Measurements from ENCODE around the gene FLOT2. TPM values are rescaled to one million over a fixed set of nuclear protein-coding genes. Genes with fewer than 3 reads are reported as not detected.
"Not testable (repeated sequence)": the region's sequence is repeated elsewhere in the genome, so short reads cannot be mapped to it uniquely, and the experiment has no call there.

The FLOT2 gene
- total and polyA plus RNA-seq, 2 donors (not counting 1 experiment from before 2014, with no cell fraction given) = 196 to 270 TPM

- H3K9me3 ChIP-seq (ENCODE audit: control extremely low read depth in 1 of 3, control insufficient read depth in 2 of 3, insufficient read depth in 1 of 3, low read length in 2 of 3); H3K27ac ChIP-seq (ENCODE audit: low read length in 2 of 2); H3K27me3 Mint-ChIP-seq; DNase-seq; H3K27me3 ChIP-seq (replicated peaks in 1 of 4; ENCODE audit: control extremely low read depth in 1 of 4, control insufficient read depth in 3 of 4, insufficient read depth in 4 of 4, low read length in 3 of 4); H3K27ac Mint-ChIP-seq; H3K4me2 ChIP-seq (replicated peaks; ENCODE audit: low read depth, low read length, poor library complexity, severe bottlenecking); H3K9ac ChIP-seq (ENCODE audit: low read length); H3K4me1 ChIP-seq (ENCODE audit: control insufficient read depth in 2 of 2, insufficient read depth in 2 of 2, low read length in 2 of 2); ATAC-seq (ENCODE audit: low read depth); H3K4me1 Mint-ChIP-seq; H3K4me3 Mint-ChIP-seq; H3K4me3 ChIP-seq (ENCODE audit: control extremely low read depth in 1 of 5, extremely low read depth in 1 of 5, insufficient read depth in 1 of 5, low read depth in 2 of 5, low read length in 4 of 5); intact Hi-C loops (cut with micrococcal nuclease); H3K9me3 Mint-ChIP-seq (ENCODE audit: insufficient read depth); H3K79me2 ChIP-seq (ENCODE audit: control insufficient read depth, insufficient read depth, low read length); H2AFZ ChIP-seq (ENCODE audit: insufficient read depth, low read depth, low read length, poor library complexity, severe bottlenecking): not testable (repeated sequence)
- Histone ChIP-seq H4K20me1 (ENCODE audit: control insufficient read depth, insufficient read depth, low read length, poor library complexity, severe bottlenecking) (peaks cover 26% of the 10 kb centered on the region), H3K36me3 (replicated peaks in 1 of 2; ENCODE audit: control extremely low read depth in 1 of 2, control insufficient read depth in 1 of 2, extremely low read depth in 1 of 2, insufficient read depth in 2 of 2, low read length in 1 of 2) (peaks cover 0 to 44% of the 10 kb centered on the region in 2 experiments)
- POLR2A ChIA-PET = interaction anchor here (0.6 kb wide), 1 partner anchor 16 kb away, joined by 3 read pairs; no protein-coding TSS in a partner anchor
- CTCF ChIA-PET = interaction anchor here (0.6 kb wide), 1 partner anchor 18 kb away, joined by 3 read pairs; no protein-coding TSS in a partner anchor
- WGBS (ENCODE audit: insufficient coverage) = 100% methylated on average over 5 of the region's 6 CpGs
Observed at GRCh38 chr17:28877150-28877711, 20.3 kb downstream of the FLOT2 start.

DNA sequence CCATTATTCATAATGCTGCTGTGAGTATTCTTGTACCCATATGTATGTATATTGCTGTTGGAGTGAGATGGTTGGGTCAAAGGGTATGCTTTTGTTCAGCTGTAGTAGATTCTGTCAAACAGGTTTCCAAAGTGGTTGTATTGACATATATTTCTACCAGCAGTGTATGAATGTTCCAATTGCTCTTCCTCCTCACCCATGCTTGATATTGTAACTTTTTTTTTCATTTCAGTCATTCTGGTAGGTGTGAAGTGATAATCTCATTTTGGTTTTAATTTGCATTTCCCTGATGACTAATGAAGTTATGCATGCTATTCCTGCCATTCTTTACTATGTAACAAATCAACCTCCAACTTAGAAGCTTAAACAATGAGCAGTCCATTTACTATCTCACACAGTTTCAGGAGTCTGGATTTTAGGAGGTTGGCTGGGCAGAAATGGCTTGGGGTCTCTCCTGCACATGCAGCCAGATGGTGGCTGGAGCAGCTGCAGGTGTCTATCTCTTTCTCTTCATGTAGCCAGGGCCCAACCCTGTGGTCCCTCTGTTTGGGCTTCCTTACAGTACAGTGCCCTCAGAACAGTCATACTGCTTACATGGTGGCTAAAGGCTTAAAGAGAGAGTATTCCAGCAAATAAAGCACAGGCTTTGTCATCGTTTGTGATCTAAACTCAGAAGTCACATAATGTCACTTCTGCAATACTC lies 21.5 kb downstream of the FLOT2 start:
- H3K36me3 ChIP-seq (replicated peaks in 1 of 2; ENCODE audit: control extremely low read depth in 1 of 2, control insufficient read depth in 1 of 2, extremely low read depth in 1 of 2, insufficient read depth in 2 of 2, low read length in 1 of 2) = peaks cover 0 to 32% of the 10 kb centered on the region in 2 experiments
- Mint-ChIP-seq H3K4me1 (peaks cover 14% of the 10 kb centered on the region), H3K4me3 (no peak overlapping the region), H3K9me3 (ENCODE audit: insufficient read depth) (no peaks in the 10 kb centered on the region), H3K27me3 (no peaks in the 10 kb centered on the region), H3K27ac (no peak overlapping the region)
- H3K27ac ChIP-seq (ENCODE audit: low read length in 2 of 2) = no peak overlapping the region
- H2AFZ ChIP-seq (ENCODE audit: insufficient read depth, low read depth, low read length, poor library complexity, severe bottlenecking) = no peak overlapping the region
- H3K4me1 ChIP-seq (ENCODE audit: control insufficient read depth in 2 of 2, insufficient read depth in 2 of 2, low read length in 2 of 2) = peaks cover 9 to 13% of the 10 kb centered on the region in 2 donors
- no peak overlapping the region for H3K4me2 ChIP-seq (replicated peaks; ENCODE audit: low read depth, low read length, poor library complexity, severe bottlenecking)
- DNase-seq = no peak
- H4K20me1 ChIP-seq (ENCODE audit: control insufficient read depth, insufficient read depth, low read length, poor library complexity, severe bottlenecking) = peaks cover 17% of the 10 kb centered on the region
- H3K9ac ChIP-seq (ENCODE audit: low read length) = no peak overlapping the region
- ChIA-PET POLR2A (no interaction called here), CTCF (interaction anchor here (0.6 kb wide), 1 partner anchor 16 kb away, joined by 3 read pairs; no protein-coding TSS in a partner anchor)
- no peaks in the 10 kb centered on the region for H3K27me3 ChIP-seq (replicated peaks in 1 of 4; ENCODE audit: control extremely low read depth in 1 of 4, control insufficient read depth in 3 of 4, insufficient read depth in 4 of 4, low read length in 3 of 4)
- ATAC-seq (ENCODE audit: low read depth) = no peak
- H3K79me2 ChIP-seq (ENCODE audit: control insufficient read depth, insufficient read depth, low read length) = no peaks in the 10 kb centered on the region
- TF ChIP-seq, protein P1, sequence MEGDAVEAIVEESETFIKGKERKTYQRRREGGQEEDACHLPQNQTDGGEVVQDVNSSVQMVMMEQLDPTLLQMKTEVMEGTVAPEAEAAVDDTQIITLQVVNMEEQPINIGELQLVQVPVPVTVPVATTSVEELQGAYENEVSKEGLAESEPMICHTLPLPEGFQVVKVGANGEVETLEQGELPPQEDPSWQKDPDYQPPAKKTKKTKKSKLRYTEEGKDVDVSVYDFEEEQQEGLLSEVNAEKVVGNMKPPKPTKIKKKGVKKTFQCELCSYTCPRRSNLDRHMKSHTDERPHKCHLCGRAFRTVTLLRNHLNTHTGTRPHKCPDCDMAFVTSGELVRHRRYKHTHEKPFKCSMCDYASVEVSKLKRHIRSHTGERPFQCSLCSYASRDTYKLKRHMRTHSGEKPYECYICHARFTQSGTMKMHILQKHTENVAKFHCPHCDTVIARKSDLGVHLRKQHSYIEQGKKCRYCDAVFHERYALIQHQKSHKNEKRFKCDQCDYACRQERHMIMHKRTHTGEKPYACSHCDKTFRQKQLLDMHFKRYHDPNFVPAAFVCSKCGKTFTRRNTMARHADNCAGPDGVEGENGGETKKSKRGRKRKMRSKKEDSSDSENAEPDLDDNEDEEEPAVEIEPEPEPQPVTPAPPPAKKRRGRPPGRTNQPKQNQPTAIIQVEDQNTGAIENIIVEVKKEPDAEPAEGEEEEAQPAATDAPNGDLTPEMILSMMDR (IDR thresholded peaks at IDR 0.05) = no peak
- no peak for TF ChIP-seq EZH2 (IDR thresholded peaks at IDR 0.05; ENCODE audit: borderline replicate concordance, insufficient read depth, low read depth, low read length, poor library complexity, severe bottlenecking)
- no CpG with 5 or more reads among the region's 1 CpG for WGBS (ENCODE audit: insufficient coverage)
- intact Hi-C loops (cut with micrococcal nuclease) = no loop called here
- H3K9me3 ChIP-seq (ENCODE audit: control extremely low read depth in 1 of 3, control insufficient read depth in 2 of 3, insufficient read depth in 1 of 3, low read length in 2 of 3) = no peaks in the 10 kb centered on the region
- H3K4me3 ChIP-seq (ENCODE audit: control extremely low read depth in 1 of 5, extremely low read depth in 1 of 5, insufficient read depth in 1 of 5, low read depth in 2 of 5, low read length in 4 of 5) = no peak overlapping the region

All from B cell (primary cell).